ENCODE data around the gene PALB2. TPM values are rescaled to one million over a fixed set of nuclear protein-coding genes. Genes with fewer than 3 reads are reported as not detected.

PALB2 gene
- total and polyA plus RNA-seq, 2 of the 13 experiments (the other 11 are each of a cell fraction or from before 2014, with no cell fraction given), result 12.1 to 40.9 TPM

GRCh38 chr16:23595951-23596720 lies 45.0 kb downstream of the PALB2 start, which contains the start of gene NDUFAB1 (continued):
- TF ChIP-seq MTERF4 (CRISPR knock-in tag; IDR thresholded peaks at IDR 0.05), result 0 out of 2 replicates have a peak, but pooled peaks have one; percentile 90
- TF ChIP-seq ZNF20 (CRISPR knock-in tag; IDR thresholded peaks at IDR 0.05), result peak; percentile 74; the same call in 1 of the 2 replicates
- TF ChIP-seq NCOR1 (IDR thresholded peaks at IDR 0.05; ENCODE audit: borderline replicate concordance, low read length), result no peak
- TF ChIP-seq, protein P1, sequence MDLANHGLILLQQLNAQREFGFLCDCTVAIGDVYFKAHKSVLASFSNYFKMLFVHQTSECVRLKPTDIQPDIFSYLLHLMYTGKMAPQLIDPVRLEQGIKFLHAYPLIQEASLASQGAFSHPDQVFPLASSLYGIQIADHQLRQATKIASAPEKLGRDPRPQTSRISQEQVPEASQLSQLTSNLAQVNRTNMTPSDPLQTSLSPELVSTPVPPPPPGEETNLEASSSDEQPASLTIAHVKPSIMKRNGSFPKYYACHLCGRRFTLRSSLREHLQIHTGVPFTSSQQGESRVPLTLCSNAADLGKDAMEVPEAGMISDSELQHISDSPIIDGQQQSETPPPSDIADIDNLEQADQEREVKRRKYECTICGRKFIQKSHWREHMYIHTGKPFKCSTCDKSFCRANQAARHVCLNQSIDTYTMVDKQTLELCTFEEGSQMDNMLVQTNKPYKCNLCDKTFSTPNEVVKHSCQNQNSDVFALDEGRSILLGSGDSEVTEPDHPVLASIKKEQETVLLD (CRISPR knock-in tag; IDR thresholded peaks at IDR 0.05; ENCODE audit: low read depth), result peak; percentile 70
- TF ChIP-seq, protein P2, sequence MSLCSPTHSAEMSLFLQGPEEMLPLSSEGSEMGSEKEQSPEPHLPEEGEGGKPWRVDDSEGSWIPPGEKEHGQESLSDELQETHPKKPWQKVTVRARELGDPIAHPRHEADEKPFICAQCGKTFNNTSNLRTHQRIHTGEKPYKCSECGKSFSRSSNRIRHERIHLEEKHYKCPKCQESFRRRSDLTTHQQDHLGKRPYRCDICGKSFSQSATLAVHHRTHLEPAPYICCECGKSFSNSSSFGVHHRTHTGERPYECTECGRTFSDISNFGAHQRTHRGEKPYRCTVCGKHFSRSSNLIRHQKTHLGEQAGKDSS (CRISPR knock-in tag; IDR thresholded peaks at IDR 0.05; ENCODE audit: borderline replicate concordance, low read depth), result peak; percentile 76; the same call in 1 of the 2 replicates
- peak; percentile 84 for TF ChIP-seq MAF1 (CRISPR knock-in tag; IDR thresholded peaks at IDR 0.05; ENCODE audit: borderline replicate concordance)
- TF ChIP-seq NFE2L2 (IDR thresholded peaks at IDR 0.05; ENCODE audit: low read length), result no peak
- peak; percentile 97 for TF ChIP-seq DNMT1 (CRISPR knock-in tag; IDR thresholded peaks at IDR 0.05)
- TF ChIP-seq ZNF543 (CRISPR knock-in tag; IDR thresholded peaks at IDR 0.05), result peak; percentile 88
- TF ChIP-seq, protein P3, sequence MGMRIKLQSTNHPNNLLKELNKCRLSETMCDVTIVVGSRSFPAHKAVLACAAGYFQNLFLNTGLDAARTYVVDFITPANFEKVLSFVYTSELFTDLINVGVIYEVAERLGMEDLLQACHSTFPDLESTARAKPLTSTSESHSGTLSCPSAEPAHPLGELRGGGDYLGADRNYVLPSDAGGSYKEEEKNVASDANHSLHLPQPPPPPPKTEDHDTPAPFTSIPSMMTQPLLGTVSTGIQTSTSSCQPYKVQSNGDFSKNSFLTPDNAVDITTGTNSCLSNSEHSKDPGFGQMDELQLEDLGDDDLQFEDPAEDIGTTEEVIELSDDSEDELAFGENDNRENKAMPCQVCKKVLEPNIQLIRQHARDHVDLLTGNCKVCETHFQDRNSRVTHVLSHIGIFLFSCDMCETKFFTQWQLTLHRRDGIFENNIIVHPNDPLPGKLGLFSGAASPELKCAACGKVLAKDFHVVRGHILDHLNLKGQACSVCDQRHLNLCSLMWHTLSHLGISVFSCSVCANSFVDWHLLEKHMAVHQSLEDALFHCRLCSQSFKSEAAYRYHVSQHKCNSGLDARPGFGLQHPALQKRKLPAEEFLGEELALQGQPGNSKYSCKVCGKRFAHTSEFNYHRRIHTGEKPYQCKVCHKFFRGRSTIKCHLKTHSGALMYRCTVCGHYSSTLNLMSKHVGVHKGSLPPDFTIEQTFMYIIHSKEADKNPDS (CRISPR knock-in tag; IDR thresholded peaks at IDR 0.05), result no peak
- TF ChIP-seq ZZZ3 (CRISPR knock-in tag; IDR thresholded peaks at IDR 0.05; ENCODE audit: borderline replicate concordance), result peak; percentile 97
- TF ChIP-seq ELF1 (CRISPR knock-in tag; IDR thresholded peaks at IDR 0.05), result peak; percentile 49; the same call in 1 of the 2 replicates
- TF ChIP-seq, protein P4, sequence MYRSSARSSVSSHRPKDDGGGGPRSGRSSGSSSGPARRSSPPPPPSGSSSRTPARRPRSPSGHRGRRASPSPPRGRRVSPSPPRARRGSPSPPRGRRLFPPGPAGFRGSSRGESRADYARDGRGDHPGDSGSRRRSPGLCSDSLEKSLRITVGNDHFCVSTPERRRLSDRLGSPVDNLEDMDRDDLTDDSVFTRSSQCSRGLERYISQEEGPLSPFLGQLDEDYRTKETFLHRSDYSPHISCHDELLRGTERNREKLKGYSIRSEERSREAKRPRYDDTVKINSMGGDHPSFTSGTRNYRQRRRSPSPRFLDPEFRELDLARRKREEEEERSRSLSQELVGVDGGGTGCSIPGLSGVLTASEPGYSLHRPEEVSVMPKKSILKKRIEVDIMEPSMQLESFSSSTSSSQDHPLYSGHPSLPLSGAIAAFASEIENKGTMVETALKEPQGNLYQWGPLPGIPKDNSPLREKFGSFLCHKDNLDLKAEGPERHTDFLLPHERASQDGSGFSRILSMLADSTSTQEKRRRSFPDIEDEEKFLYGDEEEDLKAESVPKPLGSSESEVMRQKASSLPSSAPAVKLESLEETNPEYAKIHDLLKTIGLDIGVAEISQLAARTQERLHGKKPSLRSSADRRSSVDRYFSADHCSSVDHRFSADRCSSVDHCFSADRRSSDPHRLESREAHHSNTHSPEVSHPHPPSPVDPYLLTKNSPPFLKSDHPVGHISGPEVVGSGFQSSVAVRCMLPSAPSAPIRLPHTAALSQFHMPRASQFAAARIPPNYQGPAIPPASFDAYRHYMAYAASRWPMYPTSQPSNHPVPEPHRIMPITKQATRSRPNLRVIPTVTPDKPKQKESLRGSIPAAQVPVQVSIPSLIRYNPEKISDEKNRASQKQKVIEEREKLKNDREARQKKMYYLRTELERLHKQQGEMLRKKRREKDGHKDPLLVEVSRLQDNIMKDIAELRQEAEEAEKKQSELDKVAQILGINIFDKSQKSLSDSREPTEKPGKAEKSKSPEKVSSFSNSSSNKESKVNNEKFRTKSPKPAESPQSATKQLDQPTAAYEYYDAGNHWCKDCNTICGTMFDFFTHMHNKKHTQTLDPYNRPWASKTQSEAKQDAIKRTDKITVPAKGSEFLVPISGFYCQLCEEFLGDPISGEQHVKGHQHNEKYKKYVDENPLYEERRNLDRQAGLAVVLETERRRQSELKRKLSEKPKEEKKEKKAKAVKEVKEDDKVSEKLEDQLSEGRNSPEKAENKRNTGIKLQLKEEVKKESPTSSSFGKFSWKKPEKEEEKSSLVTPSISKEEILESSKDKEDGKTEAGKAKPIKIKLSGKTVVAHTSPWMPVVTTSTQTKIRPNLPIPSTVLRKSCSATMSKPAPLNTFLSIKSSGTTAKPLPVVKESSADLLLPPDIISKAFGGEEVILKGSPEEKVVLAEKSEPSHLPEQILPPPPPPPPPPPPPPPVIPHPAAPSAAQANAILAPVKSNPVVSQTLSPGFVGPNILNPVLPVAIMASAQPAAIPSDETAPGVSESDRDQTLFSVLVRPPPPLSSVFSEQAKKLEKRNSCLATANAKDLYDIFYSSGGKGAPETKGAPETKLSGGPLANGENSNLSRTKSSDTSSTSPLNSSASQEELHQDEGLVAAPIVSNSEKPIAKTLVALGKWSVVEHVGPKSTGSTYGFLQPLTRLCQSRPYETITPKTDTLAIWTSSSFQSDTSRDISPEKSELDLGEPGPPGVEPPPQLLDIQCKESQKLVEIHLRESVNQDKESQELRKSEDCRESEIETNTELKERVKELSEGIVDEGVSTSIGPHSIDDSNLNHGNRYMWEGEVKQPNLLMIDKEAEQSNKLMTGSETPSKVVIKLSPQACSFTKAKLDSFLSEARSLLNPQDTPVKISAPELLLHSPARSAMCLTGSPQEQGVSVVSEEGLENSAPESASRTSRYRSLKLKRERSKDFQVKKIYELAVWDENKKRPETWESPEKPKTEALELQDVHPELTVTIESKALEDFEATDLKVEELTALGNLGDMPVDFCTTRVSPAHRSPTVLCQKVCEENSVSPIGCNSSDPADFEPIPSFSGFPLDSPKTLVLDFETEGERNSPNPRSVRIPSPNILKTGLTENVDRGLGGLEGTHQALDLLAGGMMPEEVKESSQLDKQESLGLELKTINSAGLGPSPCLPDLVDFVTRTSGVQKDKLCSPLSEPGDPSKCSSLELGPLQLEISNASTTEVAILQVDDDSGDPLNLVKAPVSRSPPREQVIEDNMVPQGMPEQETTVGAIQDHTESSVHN (CRISPR knock-in tag; IDR thresholded peaks at IDR 0.05), result peak; percentile 97
- TF ChIP-seq MTA3 (CRISPR knock-in tag; IDR thresholded peaks at IDR 0.05), result no peak; the same call in 1 of the 2 replicates
- peak; percentile 75 for TF ChIP-seq RXRA (CRISPR knock-in tag; IDR thresholded peaks at IDR 0.05)

All from HepG2 (cell line).